OCI-LY7 (cell line): ENCODE data around the gene TNFAIP1.

ENCODE experiments used
- EZH2phosphoT487 ChIP-seq: fragments of 200-600 bp; sonication (generic); IDR thresholded peaks from 2 replicates; pipeline ENCODE4 v1.6.1; 2018; ENCODE audit warnings: low read depth, borderline replicate concordance, mild to moderate bottlenecking, mixed run types, antibody characterized with exemption, low read length, moderate library complexity, mixed read lengths
- TF ChIP-seq, protein P1 (sequence below): fragments of 200-600 bp; sonication (generic); conservative IDR thresholded peaks from 2 replicates; pipeline ENCODE4 v1.5.1; 2014; ENCODE audit warnings: mild to moderate bottlenecking, antibody characterized with exemption, low read length, moderate library complexity, mixed read lengths

DNA sequence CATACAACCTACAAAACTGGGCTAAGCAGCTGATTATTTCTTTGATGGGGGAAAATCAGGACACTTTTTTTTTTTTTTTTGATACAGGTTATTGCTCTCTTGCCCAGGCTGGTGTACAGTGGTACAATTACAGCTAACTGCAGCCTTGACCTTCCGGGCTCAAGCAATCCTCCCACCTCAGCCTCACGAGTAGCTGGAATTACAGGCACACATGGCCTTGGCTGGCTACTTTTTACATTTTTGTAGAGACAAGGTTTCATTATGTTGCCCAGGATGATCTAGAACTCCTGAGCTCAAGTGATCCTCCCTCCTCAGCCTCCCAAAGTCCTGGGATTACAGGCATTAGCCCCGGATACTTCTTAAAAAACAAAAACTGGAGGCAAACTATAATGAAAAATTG, 37.1 kb upstream of the TNFAIP1 start:
- TF ChIP-seq, protein P1, sequence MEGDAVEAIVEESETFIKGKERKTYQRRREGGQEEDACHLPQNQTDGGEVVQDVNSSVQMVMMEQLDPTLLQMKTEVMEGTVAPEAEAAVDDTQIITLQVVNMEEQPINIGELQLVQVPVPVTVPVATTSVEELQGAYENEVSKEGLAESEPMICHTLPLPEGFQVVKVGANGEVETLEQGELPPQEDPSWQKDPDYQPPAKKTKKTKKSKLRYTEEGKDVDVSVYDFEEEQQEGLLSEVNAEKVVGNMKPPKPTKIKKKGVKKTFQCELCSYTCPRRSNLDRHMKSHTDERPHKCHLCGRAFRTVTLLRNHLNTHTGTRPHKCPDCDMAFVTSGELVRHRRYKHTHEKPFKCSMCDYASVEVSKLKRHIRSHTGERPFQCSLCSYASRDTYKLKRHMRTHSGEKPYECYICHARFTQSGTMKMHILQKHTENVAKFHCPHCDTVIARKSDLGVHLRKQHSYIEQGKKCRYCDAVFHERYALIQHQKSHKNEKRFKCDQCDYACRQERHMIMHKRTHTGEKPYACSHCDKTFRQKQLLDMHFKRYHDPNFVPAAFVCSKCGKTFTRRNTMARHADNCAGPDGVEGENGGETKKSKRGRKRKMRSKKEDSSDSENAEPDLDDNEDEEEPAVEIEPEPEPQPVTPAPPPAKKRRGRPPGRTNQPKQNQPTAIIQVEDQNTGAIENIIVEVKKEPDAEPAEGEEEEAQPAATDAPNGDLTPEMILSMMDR = no peak
- no peak for TF ChIP-seq EZH2phosphoT487
